Transverse colon (tissue), 3 donors: ENCODE data around the gene LRP1B.

Experiments
- EP300 ChIP-seq: sonication (generic); formaldehyde crosslinking; IDR thresholded peaks from one replicate; pipeline ENCODE4 v1.6.1; 2017; ENCODE audit warnings: antibody characterized with exemption, low read depth
- POLR2A ChIP-seq: fragments of 450-650 bp; IDR thresholded peaks from one replicate; pipeline ENCODE4 v1.6.1; 2016; ENCODE audit warnings: antibody characterized with exemption, mild to moderate bottlenecking, moderate library complexity
- TF ChIP-seq, protein P1 (sequence below), 5 experiments: fragments of 200-600 bp in 3 of 5; fragments of 450-650 bp in 2 of 5; sonication (generic) in 3 of 5; IDR thresholded peaks; 1 replicate in 2 of 5; 2 replicates in 3 of 5; pipeline ENCODE4 v1.5.1; 2016 to 2017; ENCODE audit warnings: antibody characterized with exemption in 5 of 5, inconsistent platforms in 3 of 5, mild to moderate bottlenecking in 2 of 5, moderate library complexity in 1 of 5

GRCh38 chr2:140356697-140357096 lies 1774.1 kb downstream of the LRP1B start:
- TF ChIP-seq, protein P1, sequence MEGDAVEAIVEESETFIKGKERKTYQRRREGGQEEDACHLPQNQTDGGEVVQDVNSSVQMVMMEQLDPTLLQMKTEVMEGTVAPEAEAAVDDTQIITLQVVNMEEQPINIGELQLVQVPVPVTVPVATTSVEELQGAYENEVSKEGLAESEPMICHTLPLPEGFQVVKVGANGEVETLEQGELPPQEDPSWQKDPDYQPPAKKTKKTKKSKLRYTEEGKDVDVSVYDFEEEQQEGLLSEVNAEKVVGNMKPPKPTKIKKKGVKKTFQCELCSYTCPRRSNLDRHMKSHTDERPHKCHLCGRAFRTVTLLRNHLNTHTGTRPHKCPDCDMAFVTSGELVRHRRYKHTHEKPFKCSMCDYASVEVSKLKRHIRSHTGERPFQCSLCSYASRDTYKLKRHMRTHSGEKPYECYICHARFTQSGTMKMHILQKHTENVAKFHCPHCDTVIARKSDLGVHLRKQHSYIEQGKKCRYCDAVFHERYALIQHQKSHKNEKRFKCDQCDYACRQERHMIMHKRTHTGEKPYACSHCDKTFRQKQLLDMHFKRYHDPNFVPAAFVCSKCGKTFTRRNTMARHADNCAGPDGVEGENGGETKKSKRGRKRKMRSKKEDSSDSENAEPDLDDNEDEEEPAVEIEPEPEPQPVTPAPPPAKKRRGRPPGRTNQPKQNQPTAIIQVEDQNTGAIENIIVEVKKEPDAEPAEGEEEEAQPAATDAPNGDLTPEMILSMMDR (IDR thresholded peaks at IDR 0.05): no peak
- TF ChIP-seq POLR2A (no peak), EP300 (no peak)
